SIG-M5 treated with dmso at 0.1 percent for 504 hours (cell line): Measurements from ENCODE around the gene EMILIN1.
"Not testable (repeated sequence)": the region's sequence is repeated elsewhere in the genome, so short reads cannot be mapped to it uniquely, and the experiment has no call there.

Source experiments
- DNase-seq: peaks from one replicate; lab custom pipeline; 2025; ENCODE audit not compliant: unreplicated experiment; lab: John Stamatoyannopoulos, UW

EMILIN1 gene

DNA sequence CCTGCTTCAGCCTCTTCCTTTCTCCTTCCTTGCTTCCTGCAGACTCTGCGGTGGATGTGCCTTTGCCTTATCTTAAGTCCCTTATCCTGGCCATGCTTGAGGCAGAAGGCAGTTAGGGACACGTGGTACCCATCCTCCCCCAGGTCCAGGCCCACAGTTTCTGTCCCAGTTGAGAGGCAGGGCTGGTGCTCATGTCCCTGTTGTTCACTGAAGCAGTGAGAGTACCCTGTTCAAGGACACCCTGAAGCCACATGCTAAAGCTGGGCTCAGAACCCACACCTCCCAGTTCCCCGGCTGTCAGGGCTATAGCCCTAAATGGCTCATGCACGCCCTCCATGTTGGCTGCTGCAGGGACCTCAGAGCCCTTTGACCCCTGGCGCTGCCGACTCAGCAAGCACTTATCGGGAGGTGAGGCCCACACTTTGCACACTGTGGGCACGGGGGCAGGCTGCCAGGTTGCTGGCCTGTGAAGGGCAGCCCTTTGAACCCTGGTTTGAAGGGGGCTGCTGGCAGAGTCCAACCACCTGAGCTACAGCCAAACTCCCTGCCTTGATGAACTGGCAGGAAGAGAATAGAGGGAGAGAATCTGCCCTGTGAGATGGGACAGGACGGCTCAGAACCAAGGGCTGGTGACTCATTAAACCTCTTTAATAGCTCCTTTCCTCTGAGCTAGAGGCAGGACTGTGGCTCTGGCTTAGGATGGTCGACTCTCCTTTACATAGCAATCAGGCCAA lies 14.4 kb downstream of the EMILIN1 start:
- DNase-seq: no peak

DNA sequence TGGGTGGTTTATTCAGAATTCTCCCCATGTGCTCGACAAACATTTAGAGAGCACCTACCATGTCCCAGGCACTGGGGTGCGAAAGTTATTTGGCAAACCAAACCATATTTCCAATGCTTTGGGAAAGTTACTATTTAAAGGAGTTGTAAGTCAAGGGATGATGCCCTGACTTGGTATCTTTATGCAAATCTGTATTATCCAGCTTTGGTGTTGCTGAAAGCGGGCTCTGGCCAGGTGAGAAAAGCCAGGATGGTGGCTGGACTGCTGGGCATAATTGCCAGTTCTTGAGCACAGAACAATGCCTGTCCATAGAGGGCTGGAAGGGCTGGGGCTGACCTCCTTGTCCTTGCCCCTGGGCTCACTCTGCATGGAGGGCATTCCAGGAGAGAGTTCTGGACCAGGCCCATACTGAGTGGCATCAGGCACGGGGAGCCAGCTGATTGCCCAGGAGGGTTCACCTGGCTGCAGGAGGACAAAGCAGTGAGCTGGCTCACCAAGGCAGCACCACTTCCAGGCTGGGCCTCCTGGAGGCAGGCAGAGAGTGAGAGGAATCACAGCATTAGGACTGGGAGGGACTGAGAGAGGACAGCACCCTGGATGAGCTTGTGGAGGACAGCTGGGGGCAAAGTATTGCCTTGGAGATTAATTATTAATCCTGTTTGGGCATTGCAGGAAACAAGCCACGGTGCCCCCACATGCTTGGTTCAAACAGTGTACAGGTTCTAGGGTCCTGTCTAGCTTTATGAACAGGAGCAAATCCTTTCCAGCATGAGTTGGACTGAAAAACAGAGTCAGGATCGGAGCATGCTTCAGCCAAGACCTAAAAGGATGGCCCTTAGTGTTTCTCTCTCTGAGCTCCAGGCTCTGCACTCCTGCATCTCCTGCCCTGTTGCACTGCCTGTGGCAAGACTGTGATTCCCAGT lies 15.3 kb downstream of the EMILIN1 start:
- no peak for DNase-seq

DNA sequence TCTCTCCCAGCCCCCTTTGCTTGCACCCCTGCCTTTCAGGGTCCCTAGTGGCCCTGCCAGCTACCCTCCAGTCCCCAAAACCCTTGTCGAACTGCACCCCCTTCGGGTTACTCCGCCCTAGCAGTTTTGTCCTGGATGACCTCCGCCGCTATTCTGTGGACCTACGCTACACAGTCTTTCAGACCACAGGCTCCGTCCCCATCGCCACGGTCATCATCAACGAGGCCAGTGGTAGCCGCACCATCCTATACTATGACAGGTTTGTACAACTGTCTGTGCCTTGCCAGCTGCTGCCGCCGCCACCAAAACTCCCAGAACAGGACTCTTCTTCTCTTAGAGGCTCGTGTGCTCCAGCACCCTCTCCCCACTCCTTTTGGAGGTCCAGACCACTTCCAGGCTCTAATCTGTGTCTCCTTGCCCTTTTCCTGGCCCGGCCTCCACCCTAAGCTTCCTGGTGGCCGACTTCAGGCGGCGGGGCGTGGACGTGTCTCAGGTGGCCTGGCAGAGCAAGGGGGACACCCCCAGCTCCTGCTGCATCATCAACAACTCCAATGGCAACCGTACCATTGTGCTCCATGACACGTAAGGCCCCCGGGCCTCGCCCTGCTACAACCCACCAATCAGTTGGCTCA lies 16.1 kb downstream of the EMILIN1 start:
- no peak for DNase-seq

DNA sequence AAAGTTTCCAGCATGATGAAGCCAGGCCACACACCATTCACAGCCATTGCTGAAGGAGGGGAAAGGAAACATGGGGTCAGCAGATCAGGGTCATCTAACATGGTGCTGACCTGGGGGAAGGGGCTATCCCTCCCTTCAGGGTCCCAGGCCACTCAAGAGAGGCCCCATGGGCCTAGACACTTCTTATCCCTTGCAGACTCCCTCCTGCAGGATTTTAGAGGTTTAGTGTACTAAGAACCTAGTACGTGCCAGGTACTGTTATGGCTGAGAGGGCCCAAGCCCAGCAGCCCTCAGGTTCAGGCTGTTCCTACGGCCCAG lies 17.0 kb downstream of the EMILIN1 start:
- no peak for DNase-seq

DNA sequence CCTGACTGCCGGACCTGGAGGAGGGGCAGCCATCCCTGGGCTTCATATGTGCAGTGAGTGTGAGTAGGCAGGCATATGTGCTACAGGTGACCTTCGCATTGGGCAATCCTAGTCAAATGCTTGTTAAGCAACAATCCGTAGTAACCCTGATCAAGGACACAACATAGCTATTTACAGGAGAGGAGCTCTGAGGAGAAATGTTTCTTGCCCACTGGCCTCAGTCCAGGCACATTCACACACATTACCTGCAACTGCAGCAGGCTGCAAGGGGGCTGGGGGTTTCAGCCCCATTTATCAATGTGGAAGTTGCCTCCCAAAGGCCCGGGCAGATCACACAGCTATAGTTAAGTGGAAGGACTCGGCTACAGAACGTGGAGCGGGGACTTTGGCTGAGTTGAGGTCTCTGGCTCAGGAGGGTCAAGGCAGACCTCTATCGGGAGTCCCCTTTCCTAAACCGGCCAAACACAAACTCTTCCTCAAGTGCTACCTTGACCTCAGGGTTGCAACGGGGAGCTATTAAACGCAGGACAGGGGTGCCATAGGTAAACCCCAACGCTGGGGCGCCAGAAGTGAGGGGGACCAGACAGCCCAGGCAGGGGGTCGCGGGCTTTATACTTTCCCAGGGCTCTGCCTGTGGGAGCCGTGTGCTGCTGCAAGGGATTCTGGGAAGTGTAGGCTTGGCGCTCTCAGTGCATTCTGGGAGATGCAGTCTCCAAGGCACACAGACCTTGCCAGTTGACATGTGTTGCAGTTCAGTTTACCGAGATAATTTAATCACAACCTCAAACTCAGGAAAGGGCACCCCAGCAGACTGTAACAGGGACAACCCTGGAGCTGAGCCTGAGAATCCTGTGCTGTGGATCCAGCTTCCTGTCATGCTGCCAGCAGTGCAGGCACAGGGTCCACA lies 17.6 kb downstream of the EMILIN1 start:
- DNase-seq: peak; percentile 47

DNA sequence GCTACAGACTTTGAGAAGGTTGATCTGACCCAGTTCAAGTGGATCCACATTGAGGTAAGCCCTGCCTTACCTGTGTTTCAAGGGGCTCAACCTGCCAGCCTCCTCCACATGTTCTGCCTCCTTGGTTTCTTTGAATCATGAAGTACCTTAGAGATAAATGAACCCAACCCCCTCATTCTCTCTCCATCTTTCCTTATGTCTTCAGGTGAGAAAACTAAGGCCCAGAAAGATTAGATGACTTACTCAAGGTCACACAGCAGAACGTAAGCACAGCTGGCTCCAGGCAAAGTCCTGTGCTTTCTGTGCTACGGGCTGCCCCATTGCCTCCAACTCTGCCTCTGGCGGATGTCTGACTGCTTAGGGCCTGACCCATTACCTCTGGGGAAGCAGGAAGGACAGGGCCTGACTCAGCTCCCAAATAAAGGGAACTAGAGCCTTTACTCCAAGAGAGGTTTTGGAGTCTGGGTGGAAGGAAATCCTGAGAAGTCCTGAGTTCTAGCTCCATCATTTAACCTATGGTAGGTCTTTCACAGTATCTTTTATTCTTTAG lies 18.4 kb downstream of the EMILIN1 start:
- DNase-seq: no peak

DNA sequence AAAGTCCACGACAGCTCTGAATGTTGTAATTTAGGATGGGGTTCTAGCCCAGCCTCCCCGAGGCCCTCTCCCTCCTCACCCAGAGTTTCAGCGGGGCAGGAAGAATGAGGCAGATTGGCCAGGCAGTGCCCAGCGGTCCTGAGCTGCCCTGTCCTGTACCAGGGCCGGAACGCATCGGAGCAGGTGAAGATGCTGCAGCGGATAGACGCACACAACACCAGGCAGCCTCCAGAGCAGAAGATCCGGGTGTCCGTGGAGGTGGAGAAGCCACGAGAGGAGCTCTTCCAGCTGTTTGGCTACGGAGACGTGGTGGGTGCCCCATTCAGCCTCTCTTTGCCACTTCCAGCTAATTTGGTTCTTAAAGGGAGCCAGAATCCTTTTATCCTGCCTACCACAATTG lies 18.9 kb downstream of the EMILIN1 start:
- no peak for DNase-seq

DNA sequence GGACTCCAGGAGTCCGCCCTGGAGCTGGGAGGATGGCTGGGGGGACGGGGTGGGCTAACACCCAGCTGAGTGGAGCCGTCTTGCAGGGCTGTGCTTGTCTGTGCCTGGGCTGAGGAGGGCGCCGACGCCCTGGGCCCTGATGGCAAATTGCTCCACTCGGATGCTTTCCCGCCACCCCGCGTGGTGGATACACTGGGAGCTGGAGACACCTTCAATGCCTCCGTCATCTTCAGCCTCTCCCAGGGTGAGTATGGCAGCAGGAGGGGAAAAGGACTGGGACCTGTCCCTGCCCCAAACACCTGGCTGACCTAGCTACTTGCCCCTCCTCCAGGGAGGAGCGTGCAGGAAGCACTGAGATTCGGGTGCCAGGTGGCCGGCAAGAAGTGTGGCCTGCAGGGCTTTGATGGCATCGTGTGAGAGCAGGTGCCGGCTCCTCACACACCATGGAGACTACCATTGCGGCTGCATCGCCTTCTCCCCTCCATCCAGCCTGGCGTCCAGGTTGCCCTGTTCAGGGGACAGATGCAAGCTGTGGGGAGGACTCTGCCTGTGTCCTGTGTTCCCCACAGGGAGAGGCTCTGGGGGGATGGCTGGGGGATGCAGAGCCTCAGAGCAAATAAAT lies 21.0 kb downstream of the EMILIN1 start:
- DNase-seq: no peak

DNA sequence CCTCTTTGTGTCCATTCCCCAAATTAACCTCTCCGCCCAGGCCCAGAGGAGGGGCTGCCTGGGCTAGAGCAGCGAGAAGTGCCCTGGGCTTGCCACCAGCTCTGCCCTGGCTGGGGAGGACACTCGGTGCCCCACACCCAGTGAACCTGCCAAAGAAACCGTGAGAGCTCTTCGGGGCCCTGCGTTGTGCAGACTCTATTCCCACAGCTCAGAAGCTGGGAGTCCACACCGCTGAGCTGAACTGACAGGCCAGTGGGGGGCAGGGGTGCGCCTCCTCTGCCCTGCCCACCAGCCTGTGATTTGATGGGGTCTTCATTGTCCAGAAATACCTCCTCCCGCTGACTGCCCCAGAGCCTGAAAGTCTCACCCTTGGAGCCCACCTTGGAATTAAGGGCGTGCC lies 21.6 kb downstream of the EMILIN1 start:
- DNase-seq: no peak

DNA sequence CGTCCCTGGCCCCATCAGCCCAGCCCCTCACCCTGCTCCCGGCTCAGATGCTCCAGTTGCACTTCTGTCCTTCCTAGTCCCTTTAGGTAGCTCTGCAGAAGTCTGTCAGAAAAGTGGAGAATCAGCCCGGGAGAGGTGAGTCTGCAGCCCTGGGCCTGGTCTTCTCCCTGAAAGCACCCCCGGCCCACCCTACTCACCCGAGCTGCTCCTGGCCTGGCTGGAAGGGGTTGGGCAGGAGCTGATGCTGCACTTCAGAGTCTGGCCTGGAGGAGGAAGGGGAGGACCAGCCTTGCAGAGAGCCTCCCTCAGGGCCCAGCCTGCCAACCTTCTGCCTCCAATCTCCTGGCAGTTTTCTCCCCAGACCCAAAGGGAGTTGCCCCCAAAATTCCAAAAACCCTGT lies 23.9 kb downstream of the EMILIN1 start:
- DNase-seq: no peak

DNA sequence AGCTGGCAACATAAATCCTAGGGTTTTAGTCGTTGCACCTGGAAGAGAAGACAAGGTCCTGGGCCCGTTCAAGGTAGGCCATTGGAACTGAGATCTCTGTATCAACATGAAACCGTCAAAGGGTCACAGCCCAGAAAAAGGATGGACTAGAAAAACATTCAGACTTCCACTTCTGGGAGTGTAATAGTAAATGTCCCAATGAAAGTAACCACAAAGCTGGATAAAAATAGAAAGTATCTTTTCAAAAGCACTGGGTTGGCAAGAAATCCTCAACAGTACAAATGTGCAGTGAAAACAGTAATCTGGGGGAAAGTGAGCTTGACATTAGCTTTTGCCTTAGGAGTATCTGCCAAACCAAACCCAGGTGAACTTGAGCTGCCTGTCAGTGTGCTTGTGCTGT lies 27.6 kb downstream of the EMILIN1 start:
- DNase-seq: no peak

DNA sequence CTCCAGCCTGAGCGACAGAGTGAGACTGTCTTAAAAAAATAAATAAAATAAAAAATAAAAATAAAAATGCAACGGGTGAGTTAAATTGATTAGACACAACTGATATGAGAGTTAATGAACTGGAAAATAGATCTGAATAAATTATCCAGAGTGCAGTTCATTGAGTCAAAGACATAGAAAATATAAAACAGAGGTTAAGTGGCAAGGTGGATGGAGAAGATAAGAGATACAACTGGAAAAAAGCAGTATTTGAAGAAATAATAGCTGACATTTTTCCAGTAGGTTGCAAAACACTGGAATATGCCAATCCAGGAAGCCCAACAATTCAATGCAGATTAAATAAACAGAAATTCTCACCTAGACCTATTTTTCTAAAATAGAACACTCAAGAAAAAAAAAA lies 29.8 kb downstream of the EMILIN1 start:
- no peak for DNase-seq

DNA sequence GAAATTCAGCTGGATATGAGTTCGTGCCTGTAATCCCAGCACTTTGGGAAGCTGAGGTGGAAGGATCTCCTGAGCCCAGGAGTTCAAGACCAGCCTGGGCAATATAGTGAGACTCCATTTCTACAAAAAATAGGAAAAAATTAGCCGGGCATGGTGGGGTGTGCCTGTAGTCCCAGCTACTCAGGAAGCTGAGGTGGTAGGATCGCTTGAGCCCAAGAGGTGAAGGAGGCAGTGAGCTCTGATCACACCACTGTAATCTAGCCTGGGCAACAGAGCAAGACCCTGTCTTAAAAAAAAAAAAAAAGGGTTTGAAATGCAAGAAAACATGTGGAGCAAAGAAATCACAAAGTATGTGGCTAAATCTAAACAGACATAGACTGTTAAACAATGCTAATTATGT lies 30.7 kb downstream of the EMILIN1 start:
- DNase-seq: no peak

DNA sequence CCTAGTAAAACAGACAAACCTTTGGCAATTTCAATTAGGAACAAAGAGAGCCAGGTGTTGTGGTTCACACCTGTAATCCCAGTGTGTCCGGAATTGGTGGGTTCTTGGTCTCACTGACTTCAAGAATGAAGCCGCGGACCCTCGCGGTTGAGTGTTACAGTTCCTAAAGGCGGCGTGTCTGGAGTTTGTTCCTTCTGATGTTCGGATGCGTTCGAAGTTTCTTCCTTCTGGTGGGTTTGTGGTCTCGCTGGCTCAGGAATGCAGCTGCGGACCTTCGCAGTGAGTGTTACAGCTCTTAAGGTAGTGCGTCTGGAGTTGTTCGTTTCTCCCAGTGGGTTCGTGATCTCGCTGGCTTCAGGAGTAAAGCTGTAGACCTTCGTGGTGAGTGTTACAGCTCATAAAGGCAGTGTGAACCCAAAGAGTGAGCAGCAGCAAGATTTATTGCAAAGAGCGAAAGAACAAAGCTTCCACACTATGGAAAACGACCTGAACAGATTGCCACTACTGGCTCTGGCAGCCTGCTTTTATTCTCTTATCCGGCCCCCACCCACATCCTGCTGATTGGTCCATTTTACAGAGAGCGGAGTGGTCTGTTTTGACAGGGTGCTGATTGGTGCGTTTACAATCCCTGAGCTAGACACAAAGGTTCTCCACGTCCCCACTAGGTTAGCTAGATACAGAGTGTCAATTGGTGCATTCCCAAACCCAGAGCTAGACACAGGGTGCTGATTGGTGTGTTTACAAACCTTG lies 32.4 kb downstream of the EMILIN1 start:
- not testable (repeated sequence) for DNase-seq

DNA sequence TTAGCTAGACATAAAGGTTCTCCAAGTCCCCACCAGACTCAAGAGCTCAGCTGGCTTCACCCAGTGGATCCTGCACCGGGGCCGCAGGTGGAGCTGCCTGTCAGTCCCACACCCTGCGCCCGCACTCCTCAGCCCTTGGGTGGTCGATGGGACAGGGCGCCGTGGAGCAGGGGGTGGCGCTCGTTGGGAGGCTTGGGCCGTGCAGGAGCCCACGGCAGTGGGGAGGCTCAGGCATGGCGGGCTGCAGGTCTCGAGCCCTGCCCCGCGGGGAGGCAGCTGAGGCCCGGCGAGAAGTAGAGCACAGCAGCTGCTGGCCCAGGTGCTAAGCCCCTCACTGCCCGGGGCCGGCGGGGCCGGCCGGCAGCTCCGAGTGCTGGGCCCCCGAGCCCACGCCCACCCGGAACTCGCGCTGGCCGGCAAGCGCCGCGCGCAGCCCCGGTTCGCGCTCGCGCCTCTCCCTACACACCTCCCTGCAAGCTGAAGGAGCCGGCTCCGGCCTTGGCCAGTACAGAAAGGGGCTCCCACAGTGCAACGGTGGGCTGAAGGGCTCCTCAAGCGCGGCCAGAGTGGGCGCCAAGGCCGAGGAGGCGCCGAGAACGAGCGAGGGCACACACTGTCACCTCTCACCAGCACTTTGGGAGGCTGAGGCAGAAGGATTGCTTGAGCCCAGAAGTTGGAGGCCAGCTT lies 33.1 kb downstream of the EMILIN1 start:
- not testable (repeated sequence) for DNase-seq

DNA sequence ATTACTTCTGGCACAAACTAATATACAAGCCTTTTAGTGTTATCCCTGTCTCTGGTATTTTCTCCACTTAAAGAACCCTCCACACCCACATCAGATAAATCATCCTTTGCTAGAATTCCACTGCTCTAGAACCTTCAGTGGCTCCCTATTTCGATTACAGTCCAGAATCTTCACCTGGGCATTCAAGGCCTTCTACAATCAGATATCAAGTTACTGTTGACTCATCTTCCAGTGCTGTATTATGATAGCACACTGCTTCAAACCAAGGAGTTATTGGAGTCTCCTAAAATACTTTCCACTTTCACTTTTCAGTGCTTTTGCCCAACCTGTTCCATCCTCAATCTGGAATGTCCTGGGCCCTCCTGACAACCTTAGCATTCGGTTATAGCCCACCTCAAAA lies 37.1 kb downstream of the EMILIN1 start:
- DNase-seq: no peak

DNA sequence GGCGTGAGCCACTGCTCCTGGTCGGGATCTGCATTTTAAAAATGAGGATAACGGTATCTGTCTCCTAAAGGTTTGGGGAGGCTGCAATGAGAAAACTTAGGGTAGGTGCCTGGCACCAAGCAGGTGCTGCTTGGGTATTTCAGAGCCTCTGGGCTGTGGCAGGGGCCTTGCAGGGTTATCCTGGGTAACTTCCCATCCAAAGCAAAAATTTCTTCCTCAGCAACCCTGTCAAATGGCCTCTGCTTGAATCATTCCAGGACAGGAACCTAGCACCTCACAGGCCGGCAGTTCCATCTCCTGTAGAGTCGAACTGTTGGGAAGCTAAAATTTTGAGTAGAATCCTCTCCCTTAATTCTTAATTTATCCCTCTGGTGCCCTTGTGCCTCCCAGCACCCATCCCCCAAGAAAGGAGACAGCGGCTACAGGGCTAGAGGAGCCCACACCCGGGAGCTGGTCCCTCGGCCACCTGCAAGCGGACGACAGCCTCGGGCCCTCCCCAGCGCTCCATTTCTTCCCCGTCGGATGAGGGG lies 39.6 kb downstream of the EMILIN1 start:
- no peak for DNase-seq

DNA sequence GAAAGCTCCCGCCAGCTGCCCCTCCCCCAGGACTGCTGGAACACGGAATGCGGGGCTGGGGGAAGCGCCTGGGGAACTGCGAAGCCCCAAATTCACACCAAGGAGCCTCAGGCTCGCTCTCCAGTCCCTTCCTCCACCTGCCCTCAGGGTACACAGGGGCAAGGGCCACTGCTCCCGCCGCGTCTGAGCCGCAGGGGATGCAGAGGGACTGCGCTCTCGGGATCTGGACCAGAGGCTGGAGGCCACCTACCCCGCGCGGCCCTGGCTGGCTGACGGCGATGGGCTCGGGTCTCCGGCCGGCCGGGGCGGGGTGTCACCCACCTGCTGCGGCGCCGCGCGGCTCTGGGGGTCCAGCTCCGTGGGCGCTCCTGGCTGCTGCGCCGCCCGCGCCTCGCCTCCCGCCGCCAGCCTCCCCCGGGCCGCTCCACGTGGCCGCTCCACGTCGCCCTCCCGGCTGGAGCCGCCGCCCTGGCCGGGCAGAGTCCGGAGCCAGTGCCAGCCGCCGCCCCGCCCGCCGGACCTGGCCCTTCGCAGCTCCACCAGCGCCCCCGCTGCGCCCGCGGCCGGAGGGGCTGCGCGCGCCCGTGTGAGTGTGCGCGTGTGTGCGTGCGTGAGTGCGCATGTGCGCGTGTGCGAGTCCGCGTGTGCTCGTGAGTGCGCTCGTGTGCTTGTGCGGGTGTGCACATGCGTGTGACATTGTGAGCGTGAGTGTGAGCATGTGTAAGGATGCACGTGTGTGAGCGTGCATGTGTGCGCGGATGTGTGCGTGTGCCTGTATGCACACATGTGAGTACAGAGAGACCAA lies 40.3 kb downstream of the EMILIN1 start, which contains the start of gene CGREF1:
Gene CGREF1 (minus strand): TSS at position 604 of the 805 bp plus-strand sequence. CDS start 14,762 bp downstream, outside the sequence.
- DNase-seq: peak; percentile 26
